ENCODE results near the gene LIMS1.
"Not testable (repeated sequence)": the region's sequence is repeated elsewhere in the genome, so short reads cannot be mapped to it uniquely, and the experiment has no call there.

Gene LIMS1

GRCh38 chr2:108726048-108726447 is 191.8 kb downstream of the LIMS1 start:
- not testable (repeated sequence) for DNase-seq (ENCODE audit: low read depth, low spot score)

DNA sequence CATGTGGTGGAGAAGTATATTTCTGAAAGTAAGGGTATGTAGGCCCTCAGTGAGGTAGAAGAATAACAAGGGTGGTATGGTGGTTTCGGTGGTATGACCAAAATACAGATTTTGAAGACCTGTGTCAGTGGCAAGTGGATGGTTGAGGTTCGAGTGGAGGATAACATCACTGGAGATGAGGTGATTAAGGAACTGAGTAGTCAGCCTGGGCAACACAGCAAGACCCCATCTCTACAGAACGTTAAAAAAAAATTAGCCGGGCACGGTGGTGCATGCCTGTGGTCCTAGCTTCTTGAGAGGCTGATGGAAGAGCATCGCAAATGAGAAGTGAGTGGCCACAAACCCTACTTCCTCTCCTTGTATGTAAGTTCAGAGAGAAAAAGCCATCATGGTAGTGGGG is 200.4 kb downstream of the LIMS1 start:
- not testable (repeated sequence) for DNase-seq (ENCODE audit: low read depth, low spot score)
